HepG2 (cell line): ENCODE results near the gene SEMA5B. TPM values are rescaled to one million over a fixed set of nuclear protein-coding genes. Genes with fewer than 3 reads are reported as not detected.

Experiments
- AGO2 ChIP-seq: fragments of 200-400 bp; formaldehyde crosslinking; optimal IDR thresholded peaks from 2 replicates; pipeline ENCODE3; 2017; ENCODE audit warnings: mild to moderate bottlenecking, low read depth, low read length, moderate library complexity
- BRD4 ChIP-seq: sonication (generic); formaldehyde crosslinking; IDR thresholded peaks from 2 replicates; pipeline ENCODE4 v1.4.0; 2020; ENCODE audit warnings: missing genetic modification reagents
- HDAC6 ChIP-seq: fragments of 200-600 bp; sonication (generic); IDR thresholded peaks from 2 replicates; pipeline ENCODE4 v1.7.0; 2017; ENCODE audit warnings: mild to moderate bottlenecking, antibody characterized with exemption, low read length, low read depth
- HOXD1 ChIP-seq: sonication (generic); formaldehyde crosslinking; IDR thresholded peaks from 2 replicates; pipeline ENCODE4 v1.5.0; 2020; ENCODE audit warnings: missing genetic modification reagents
- KDM2A ChIP-seq: sonication (generic); formaldehyde crosslinking; IDR thresholded peaks from 2 replicates; pipeline ENCODE4 v1.4.0; 2020; ENCODE audit warnings: low read depth, missing genetic modification reagents, borderline replicate concordance
- NBN ChIP-seq: fragments of 450-650 bp; conservative IDR thresholded peaks from 2 replicates; pipeline ENCODE4 v1.6.1; 2017
- PAF1 ChIP-seq: IDR thresholded peaks from 2 replicates; pipeline ENCODE4 v1.6.1; 2016; ENCODE audit warnings: missing genetic modification reagents, missing compliant biosample characterization
- PAWR ChIP-seq: sonication (generic); formaldehyde crosslinking; IDR thresholded peaks from 2 replicates; pipeline ENCODE4 v1.4.0; 2020; ENCODE audit warnings: missing genetic modification reagents, mild to moderate bottlenecking, borderline replicate concordance
- POLR2AphosphoS5 ChIP-seq: IDR thresholded peaks from 2 replicates; pipeline ENCODE4 v1.6.1; 2012; ENCODE audit warnings: low read depth, low read length
- STAT5B ChIP-seq: sonication (generic); formaldehyde crosslinking; IDR thresholded peaks from 2 replicates; pipeline ENCODE4 v1.4.0; 2020; ENCODE audit warnings: missing genetic modification reagents
- XRCC5 ChIP-seq: fragments of 200-400 bp; formaldehyde crosslinking; optimal IDR thresholded peaks from 2 replicates; pipeline ENCODE3; 2017; ENCODE audit warnings: mild to moderate bottlenecking, low read length
- ZNF101 ChIP-seq: sonication (generic); formaldehyde crosslinking; IDR thresholded peaks from 2 replicates; pipeline ENCODE4 v1.4.0; 2020; ENCODE audit warnings: mild to moderate bottlenecking, low read depth, missing genetic modification reagents, borderline replicate concordance
- ZNF570 ChIP-seq: sonication (generic); formaldehyde crosslinking; IDR thresholded peaks from 2 replicates; pipeline ENCODE4 v1.4.0; 2020; ENCODE audit warnings: mild to moderate bottlenecking, missing genetic modification reagents, borderline replicate concordance
- ZNF652 ChIP-seq: IDR thresholded peaks from 2 replicates; pipeline ENCODE4 v1.6.1; 2016; ENCODE audit warnings: low read depth, borderline replicate concordance
- ZNF7 ChIP-seq: IDR thresholded peaks from 2 replicates; pipeline ENCODE4 v1.6.1; 2016; ENCODE audit warnings: missing biosample characterization, missing genetic modification reagents
- ZNF749 ChIP-seq: sonication (generic); formaldehyde crosslinking; IDR thresholded peaks from 2 replicates; pipeline ENCODE4 v1.8.0; 2022; ENCODE audit warnings: mild to moderate bottlenecking, missing genetic modification reagents, moderate library complexity, borderline replicate concordance
- ZNF780A ChIP-seq: sonication (generic); formaldehyde crosslinking; IDR thresholded peaks from 2 replicates; pipeline ENCODE4 v1.8.0; 2022; ENCODE audit warnings: mild to moderate bottlenecking, missing genetic modification reagents, moderate library complexity
- ZNF816 ChIP-seq: sonication (generic); formaldehyde crosslinking; IDR thresholded peaks from 2 replicates; pipeline ENCODE4 v1.8.0; 2022; ENCODE audit warnings: missing genetic modification reagents, mild to moderate bottlenecking, borderline replicate concordance
- ZNF879 ChIP-seq: sonication (generic); formaldehyde crosslinking; IDR thresholded peaks from 2 replicates; pipeline ENCODE4 v1.8.1; 2023; ENCODE audit warnings: missing genetic modification reagents
- polyA plus RNA-seq, 8 experiments: library from polyadenylated mRNA; depleted of rRNA in 3 of 8; stranded (reverse) in 7 of 8; unstranded in 1 of 8; fragments of >200 nt; fragmentation: Illumina TruSeq in 4 of 8; extraction: Trizol in 4 of 8; gene quantifications; 2 replicates each; pipeline versions ENCODE4 v1.2.1 to v1.2.3, GENCODE V29; 2011 to 2016; ENCODE audit warnings: low read depth in 4 of 8, missing spikeins in 1 of 8, mixed read lengths in 1 of 8; ENCODE audit not compliant: insufficient read depth in 1 of 8
- total RNA-seq, 5 experiments: library from RNA; depleted of rRNA; stranded (reverse); fragments of >200 nt; fragmentation: Illumina TruSeq; extraction: Trizol; gene quantifications; 2 replicates each; pipeline ENCODE4 v1.2.3, GENCODE V29; 2016; ENCODE audit warnings: low read depth in 1 of 5
- TF ChIP-seq, protein P1 (sequence below): sonication (generic); formaldehyde crosslinking; conservative IDR thresholded peaks from 2 replicates; pipeline ENCODE4 v1.4.0; 2020; ENCODE audit warnings: missing genetic modification reagents
- TF ChIP-seq, protein P2 (sequence below): sonication (generic); formaldehyde crosslinking; IDR thresholded peaks from 2 replicates; pipeline ENCODE4 v1.4.0; 2020; ENCODE audit warnings: missing genetic modification reagents
- TF ChIP-seq, protein P3 (sequence below): sonication (generic); formaldehyde crosslinking; IDR thresholded peaks from 2 replicates; pipeline ENCODE4 v1.9.0; 2021; ENCODE audit warnings: missing genetic modification reagents, borderline replicate concordance
- TF ChIP-seq, protein P4 (sequence below): sonication (generic); formaldehyde crosslinking; IDR thresholded peaks from 2 replicates; pipeline ENCODE4 v1.4.0; 2020; ENCODE audit warnings: low read depth, mild to moderate bottlenecking, missing genetic modification reagents

The SEMA5B gene
- total and polyA plus RNA-seq, 2 of the 13 experiments (the other 11 are each of a cell fraction or from before 2014, with no cell fraction given): not detected

DNA sequence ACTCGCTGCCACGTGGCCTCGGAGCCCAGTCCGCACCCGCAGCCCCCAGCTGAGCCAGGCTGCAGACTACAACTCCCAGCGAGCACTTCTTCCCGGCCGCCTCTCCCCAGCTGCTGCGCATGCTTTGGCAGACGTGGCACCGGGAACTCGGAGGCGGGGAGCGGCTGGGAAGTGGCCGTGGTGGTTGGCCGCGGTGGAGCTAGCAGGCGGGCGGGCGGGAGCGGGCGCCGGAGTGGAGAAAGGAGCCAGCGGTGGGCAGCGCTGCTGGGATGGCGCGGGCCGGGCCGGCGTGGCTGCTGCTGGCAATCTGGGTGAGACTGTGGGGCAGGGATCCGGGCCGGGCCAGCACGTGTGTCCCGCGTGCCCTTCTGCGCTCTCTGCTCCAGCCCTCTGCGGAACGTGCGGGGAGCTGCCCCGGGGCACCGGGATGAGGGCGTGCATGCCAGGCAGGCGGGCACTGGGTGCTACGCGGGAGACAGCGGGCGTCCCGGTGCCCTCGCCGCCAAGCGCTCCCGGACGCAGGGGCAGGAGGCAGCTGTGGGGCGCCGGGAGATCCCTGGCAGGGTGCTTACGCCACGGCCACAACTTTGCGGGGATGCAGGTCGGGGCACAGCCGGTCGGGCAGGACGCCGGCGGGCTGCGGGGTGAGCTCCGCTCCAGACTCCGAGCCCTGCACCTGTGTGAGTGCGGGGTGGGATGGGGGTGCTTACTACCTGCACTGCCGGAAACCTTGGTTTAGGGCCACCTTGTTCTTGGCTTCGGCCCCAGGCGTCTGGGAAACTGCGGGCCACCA, 39.5 kb upstream of the SEMA5B start, which contains the start of gene PDIA5 (continued):
- TF ChIP-seq ZNF780A (CRISPR knock-in tag) (peak; percentile 70; the same call in 1 of the 2 replicates), BRD4 (CRISPR knock-in tag) (peak; percentile 82; the same call in 1 of the 2 replicates), HDAC6 (no peak), PAWR (CRISPR knock-in tag) (0 out of 2 replicates have a peak, but pooled peaks have one; percentile 56), KDM2A (CRISPR knock-in tag) (peak; percentile 80), POLR2AphosphoS5 (peak; percentile 68), STAT5B (no peak; the same call in 1 of the 2 replicates), HOXD1 (CRISPR knock-in tag) (peak; percentile 90; the same call in 1 of the 2 replicates), PAF1 (CRISPR knock-in tag) (no peak), AGO2 (no peak), XRCC5 (peak; percentile 45), ZNF816 (CRISPR knock-in tag) (no peak), ZNF7 (CRISPR knock-in tag) (no peak), NBN (no peak), ZNF101 (CRISPR knock-in tag) (no peak), ZNF749 (CRISPR knock-in tag) (no peak), ZNF652 (no peak), ZNF879 (CRISPR knock-in tag) (0 out of 2 replicates have a peak, but pooled peaks have one; percentile 15), ZNF570 (CRISPR knock-in tag) (peak; percentile 67; the same call in 1 of the 2 replicates)
- TF ChIP-seq, protein P1, sequence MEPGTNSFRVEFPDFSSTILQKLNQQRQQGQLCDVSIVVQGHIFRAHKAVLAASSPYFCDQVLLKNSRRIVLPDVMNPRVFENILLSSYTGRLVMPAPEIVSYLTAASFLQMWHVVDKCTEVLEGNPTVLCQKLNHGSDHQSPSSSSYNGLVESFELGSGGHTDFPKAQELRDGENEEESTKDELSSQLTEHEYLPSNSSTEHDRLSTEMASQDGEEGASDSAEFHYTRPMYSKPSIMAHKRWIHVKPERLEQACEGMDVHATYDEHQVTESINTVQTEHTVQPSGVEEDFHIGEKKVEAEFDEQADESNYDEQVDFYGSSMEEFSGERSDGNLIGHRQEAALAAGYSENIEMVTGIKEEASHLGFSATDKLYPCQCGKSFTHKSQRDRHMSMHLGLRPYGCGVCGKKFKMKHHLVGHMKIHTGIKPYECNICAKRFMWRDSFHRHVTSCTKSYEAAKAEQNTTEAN (CRISPR knock-in tag): 0 out of 2 replicates have a peak, but pooled peaks have one; percentile 27
- TF ChIP-seq, protein P2, sequence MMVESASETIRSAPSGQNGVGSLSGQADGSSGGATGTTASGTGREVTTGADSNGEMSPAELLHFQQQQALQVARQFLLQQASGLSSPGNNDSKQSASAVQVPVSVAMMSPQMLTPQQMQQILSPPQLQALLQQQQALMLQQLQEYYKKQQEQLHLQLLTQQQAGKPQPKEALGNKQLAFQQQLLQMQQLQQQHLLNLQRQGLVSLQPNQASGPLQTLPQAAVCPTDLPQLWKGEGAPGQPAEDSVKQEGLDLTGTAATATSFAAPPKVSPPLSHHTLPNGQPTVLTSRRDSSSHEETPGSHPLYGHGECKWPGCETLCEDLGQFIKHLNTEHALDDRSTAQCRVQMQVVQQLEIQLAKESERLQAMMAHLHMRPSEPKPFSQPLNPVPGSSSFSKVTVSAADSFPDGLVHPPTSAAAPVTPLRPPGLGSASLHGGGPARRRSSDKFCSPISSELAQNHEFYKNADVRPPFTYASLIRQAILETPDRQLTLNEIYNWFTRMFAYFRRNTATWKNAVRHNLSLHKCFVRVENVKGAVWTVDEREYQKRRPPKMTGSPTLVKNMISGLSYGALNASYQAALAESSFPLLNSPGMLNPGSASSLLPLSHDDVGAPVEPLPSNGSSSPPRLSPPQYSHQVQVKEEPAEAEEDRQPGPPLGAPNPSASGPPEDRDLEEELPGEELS: peak; percentile 18; the same call in 1 of the 2 replicates
- TF ChIP-seq, protein P3, sequence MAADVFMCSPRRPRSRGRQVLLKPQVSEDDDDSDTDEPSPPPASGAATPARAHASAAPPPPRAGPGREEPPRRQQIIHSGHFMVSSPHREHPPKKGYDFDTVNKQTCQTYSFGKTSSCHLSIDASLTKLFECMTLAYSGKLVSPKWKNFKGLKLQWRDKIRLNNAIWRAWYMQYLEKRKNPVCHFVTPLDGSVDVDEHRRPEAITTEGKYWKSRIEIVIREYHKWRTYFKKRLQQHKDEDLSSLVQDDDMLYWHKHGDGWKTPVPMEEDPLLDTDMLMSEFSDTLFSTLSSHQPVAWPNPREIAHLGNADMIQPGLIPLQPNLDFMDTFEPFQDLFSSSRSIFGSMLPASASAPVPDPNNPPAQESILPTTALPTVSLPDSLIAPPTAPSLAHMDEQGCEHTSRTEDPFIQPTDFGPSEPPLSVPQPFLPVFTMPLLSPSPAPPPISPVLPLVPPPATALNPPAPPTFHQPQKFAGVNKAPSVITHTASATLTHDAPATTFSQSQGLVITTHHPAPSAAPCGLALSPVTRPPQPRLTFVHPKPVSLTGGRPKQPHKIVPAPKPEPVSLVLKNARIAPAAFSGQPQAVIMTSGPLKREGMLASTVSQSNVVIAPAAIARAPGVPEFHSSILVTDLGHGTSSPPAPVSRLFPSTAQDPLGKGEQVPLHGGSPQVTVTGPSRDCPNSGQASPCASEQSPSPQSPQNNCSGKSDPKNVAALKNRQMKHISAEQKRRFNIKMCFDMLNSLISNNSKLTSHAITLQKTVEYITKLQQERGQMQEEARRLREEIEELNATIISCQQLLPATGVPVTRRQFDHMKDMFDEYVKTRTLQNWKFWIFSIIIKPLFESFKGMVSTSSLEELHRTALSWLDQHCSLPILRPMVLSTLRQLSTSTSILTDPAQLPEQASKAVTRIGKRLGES (CRISPR knock-in tag): peak; percentile 51; the same call in 1 of the 2 replicates
- TF ChIP-seq, protein P4, sequence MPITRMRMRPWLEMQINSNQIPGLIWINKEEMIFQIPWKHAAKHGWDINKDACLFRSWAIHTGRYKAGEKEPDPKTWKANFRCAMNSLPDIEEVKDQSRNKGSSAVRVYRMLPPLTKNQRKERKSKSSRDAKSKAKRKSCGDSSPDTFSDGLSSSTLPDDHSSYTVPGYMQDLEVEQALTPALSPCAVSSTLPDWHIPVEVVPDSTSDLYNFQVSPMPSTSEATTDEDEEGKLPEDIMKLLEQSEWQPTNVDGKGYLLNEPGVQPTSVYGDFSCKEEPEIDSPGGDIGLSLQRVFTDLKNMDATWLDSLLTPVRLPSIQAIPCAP (CRISPR knock-in tag): 0 out of 2 replicates have a peak, but pooled peaks have one; percentile 22
